ENCODE results near the gene CDH13. TPM values are rescaled to one million over a fixed set of nuclear protein-coding genes. Genes with fewer than 3 reads are reported as not detected.

CDH13 gene
- total RNA-seq, 1 experiment from 2014 or later, result 2.1 TPM

- peaks cover 7% of the 10 kb centered on the region for H3K27me3 ChIP-seq (replicated peaks; ENCODE audit: insufficient read depth, low read depth, low read length, poor library complexity)
- H3K4me1 ChIP-seq (ENCODE audit: insufficient read depth, low read length, poor library complexity, severe bottlenecking), result no peaks in the 10 kb centered on the region
- TF ChIP-seq EZH2 (IDR thresholded peaks at IDR 0.05; ENCODE audit: borderline replicate concordance, low read depth, low read length, poor library complexity, severe bottlenecking), result no peak
- TF ChIP-seq CTCF (conservative IDR thresholded peaks at IDR 0.05; ENCODE audit: low read depth, low read length), result no peak
- no peaks in the 10 kb centered on the region for H3K9me3 ChIP-seq (ENCODE audit: low read depth, low read length, poor library complexity, severe bottlenecking)
- ChIA-PET CTCF (no interaction called here), POLR2A (ENCODE audit: low non-redundant PET) (no interaction called here)
- intact Hi-C loops (cut with micrococcal nuclease; ENCODE audit: unreplicated experiment), result no loop called here
- no peak overlapping the region for H3K27ac ChIP-seq (ENCODE audit: low read depth, low read length, poor library complexity, severe bottlenecking)
- no peaks in the 10 kb centered on the region for H3K36me3 ChIP-seq (ENCODE audit: insufficient read depth, low read length, poor library complexity, severe bottlenecking)
- BruUV-seq (replicated peaks), result no TSS peak
- DNase-seq (ENCODE audit: low spot score), result no peak
- no peak overlapping the region for H3K4me3 ChIP-seq (ENCODE audit: low read depth, low read length, poor library complexity, severe bottlenecking)
Observed at GRCh38 chr16:83475108-83475507, 848.3 kb downstream of the CDH13 start.

- peaks cover 11% of the 10 kb centered on the region for H3K27me3 ChIP-seq (replicated peaks; ENCODE audit: insufficient read depth, low read depth, low read length, poor library complexity)
- BruUV-seq (replicated peaks), result no TSS peak
- intact Hi-C loops (cut with micrococcal nuclease; ENCODE audit: unreplicated experiment), result no loop called here
- POLR2A ChIA-PET (ENCODE audit: low non-redundant PET), result no interaction called here
- CTCF ChIA-PET, result no interaction called here
- H3K9me3 ChIP-seq (ENCODE audit: low read depth, low read length, poor library complexity, severe bottlenecking), result no peaks in the 10 kb centered on the region
- no peak overlapping the region for H3K27ac ChIP-seq (ENCODE audit: low read depth, low read length, poor library complexity, severe bottlenecking)
- no peaks in the 10 kb centered on the region for H3K36me3 ChIP-seq (ENCODE audit: insufficient read depth, low read length, poor library complexity, severe bottlenecking)
- TF ChIP-seq CTCF (conservative IDR thresholded peaks at IDR 0.05; ENCODE audit: low read depth, low read length), result no peak
- no peak for DNase-seq (ENCODE audit: low spot score)
- H3K4me3 ChIP-seq (ENCODE audit: low read depth, low read length, poor library complexity, severe bottlenecking), result no peak overlapping the region
- H3K4me1 ChIP-seq (ENCODE audit: insufficient read depth, low read length, poor library complexity, severe bottlenecking), result no peaks in the 10 kb centered on the region
Observed at GRCh38 chr16:83481589-83481988, 854.8 kb downstream of the CDH13 start.

- H3K9me3 ChIP-seq (ENCODE audit: low read depth, low read length, poor library complexity, severe bottlenecking), result no peaks in the 10 kb centered on the region
- H3K36me3 ChIP-seq (ENCODE audit: insufficient read depth, low read length, poor library complexity, severe bottlenecking), result no peaks in the 10 kb centered on the region
- BruUV-seq (replicated peaks), result no TSS peak
- CTCF ChIA-PET, result no interaction called here
- intact Hi-C loops (cut with micrococcal nuclease; ENCODE audit: unreplicated experiment), result no loop called here
- H3K4me1 ChIP-seq (ENCODE audit: insufficient read depth, low read length, poor library complexity, severe bottlenecking), result no peaks in the 10 kb centered on the region
- H3K4me3 ChIP-seq (ENCODE audit: low read depth, low read length, poor library complexity, severe bottlenecking), result no peak overlapping the region
- POLR2A ChIA-PET (ENCODE audit: low non-redundant PET), result no interaction called here
- H3K27me3 ChIP-seq (replicated peaks; ENCODE audit: insufficient read depth, low read depth, low read length, poor library complexity), result peaks cover 14% of the 10 kb centered on the region
- DNase-seq (ENCODE audit: low spot score), result no peak
- no peak overlapping the region for H3K27ac ChIP-seq (ENCODE audit: low read depth, low read length, poor library complexity, severe bottlenecking)
- no peak for TF ChIP-seq CTCF (conservative IDR thresholded peaks at IDR 0.05; ENCODE audit: low read depth, low read length)
- TF ChIP-seq EZH2 (IDR thresholded peaks at IDR 0.05; ENCODE audit: borderline replicate concordance, low read depth, low read length, poor library complexity, severe bottlenecking), result no peak
Observed at GRCh38 chr16:83482545-83483162, 855.9 kb downstream of the CDH13 start.

All from A673 (cell line).